H1 (cell line): ENCODE results near the gene FCHO1. TPM values are rescaled to one million over a fixed set of nuclear protein-coding genes. Genes with fewer than 3 reads are reported as not detected.
"Not testable (repeated sequence)": the region's sequence is repeated elsewhere in the genome, so short reads cannot be mapped to it uniquely, and the experiment has no call there.

ENCODE experiments used
- CTCF ChIA-PET: fragments of 300-600 bp; sonication (Branson Sonifier 250); formaldehyde crosslinking; loops from one replicate; lab custom pipeline; 2021; ENCODE audit not compliant: partially characterized antibody; lab: Charles Lee
- POLR2A ChIA-PET: fragments of 300-600 bp; sonication (Branson Sonifier 250); formaldehyde crosslinking; loops from one replicate; lab custom pipeline; 2021; ENCODE audit warnings: inconsistent platforms; ENCODE audit not compliant: partially characterized antibody; lab: Charles Lee
- DNase-seq, 2 experiments: peaks; one replicate each; pipeline versions ENCODE4 v3.0.0 to v3.0.0-alpha.2; 2010 to 2022; ENCODE audit warnings: low spot score in 2 of 2, low read depth in 1 of 2, mixed read lengths in 1 of 2
- FAIRE-seq: peaks from 2 replicates; lab custom pipeline; 2011; peaks lifted over from hg19 to GRCh38; lab: Jason Lieb, UNC
- H2AFZ ChIP-seq: 2 replicates; pipeline ENCODE4 v1.8.1; 2012; ENCODE audit warnings: low read length, inconsistent platforms
- H2AK5ac ChIP-seq: 2 replicates; pipeline ENCODE4 v1.6.1; 2013; ENCODE audit warnings: low read depth, low read length
- H2BK120ac ChIP-seq: replicated peaks from 2 replicates; pipeline ENCODE3; 2013; ENCODE audit warnings: low read depth, low read length, inconsistent platforms
- H2BK12ac ChIP-seq: 2 replicates; pipeline ENCODE4 v1.6.1; 2013; ENCODE audit warnings: low read depth, low read length
- H2BK15ac ChIP-seq: 2 replicates; pipeline ENCODE4 v1.6.1; 2013; ENCODE audit warnings: low read length
- H2BK20ac ChIP-seq: 2 replicates; pipeline ENCODE4 v1.6.1; 2013; ENCODE audit warnings: low read length
- H2BK5ac ChIP-seq: 2 replicates; pipeline ENCODE4 v1.6.1; 2013; ENCODE audit warnings: low read depth, low read length
- H3K14ac ChIP-seq: 2 replicates; pipeline ENCODE4 v1.6.1; 2013; ENCODE audit warnings: inconsistent platforms; ENCODE audit not compliant: insufficient read length
- H3K18ac ChIP-seq: 2 replicates; pipeline ENCODE4 v1.6.1; 2013; ENCODE audit warnings: low read length; ENCODE audit errors: extremely low read depth
- H3K23ac ChIP-seq: 2 replicates; pipeline ENCODE4 v1.6.1; 2013; ENCODE audit warnings: inconsistent platforms; ENCODE audit not compliant: insufficient read length
- H3K23me2 ChIP-seq: 2 replicates; pipeline ENCODE4 v1.6.1; 2013; ENCODE audit warnings: low read depth, low read length
- H3K27ac ChIP-seq: 2 replicates; pipeline ENCODE4 v1.6.1; 2011; ENCODE audit warnings: low read depth, low read length, inconsistent platforms
- H3K27me3 ChIP-seq, 4 experiments: replicated peaks in 1 of 4; 1 replicate in 1 of 4; 2 replicates in 3 of 4; pipeline versions ENCODE4 v1.6.1 to v1.8.1; 2011 to 2013; ENCODE audit warnings: low read length in 3 of 4, mild to moderate bottlenecking in 3 of 4, inconsistent platforms in 2 of 4, mixed read lengths in 2 of 4, moderate library complexity in 1 of 4; ENCODE audit not compliant: control insufficient read depth in 3 of 4, insufficient read depth in 3 of 4; ENCODE audit errors: extremely low read depth in 1 of 4
- H3K36me3 ChIP-seq, 4 experiments: 2 replicates each; pipeline versions ENCODE4 v1.6.1 to v1.8.1; 2011 to 2013; ENCODE audit warnings: mild to moderate bottlenecking in 4 of 4, low read length in 3 of 4, moderate library complexity in 2 of 4, control low read depth in 1 of 4, inconsistent platforms in 1 of 4; ENCODE audit not compliant: insufficient read depth in 4 of 4, control insufficient read depth in 2 of 4
- H3K4ac ChIP-seq: replicated peaks from 2 replicates; pipeline ENCODE3; 2013; ENCODE audit warnings: low read length, low read depth, mixed read lengths, inconsistent platforms; ENCODE audit not compliant: insufficient read length
- H3K4me1 ChIP-seq, 4 experiments: replicated peaks in 1 of 4; 1 replicate in 1 of 4; 2 replicates in 3 of 4; pipeline versions ENCODE4 v1.6.1 to v1.8.1; 2011 to 2013; ENCODE audit warnings: low read length in 3 of 4, inconsistent platforms in 2 of 4, mixed read lengths in 1 of 4; ENCODE audit not compliant: insufficient read depth in 4 of 4, control insufficient read depth in 3 of 4
- H3K4me2 ChIP-seq, 2 experiments: 2 replicates each; pipeline versions ENCODE4 v1.6.1 to v1.8.1; 2011 to 2013; ENCODE audit warnings: low read depth in 2 of 2, low read length in 2 of 2, control low read depth in 1 of 2, inconsistent platforms in 1 of 2, mild to moderate bottlenecking in 1 of 2; ENCODE audit not compliant: insufficient read depth in 1 of 2
- H3K4me3 ChIP-seq, 4 experiments: fragments of 200-600, 300-600 bp in 1 of 4; sonication (generic), shearing (Covaris generic), sonication (Bioruptor Twin) in 1 of 4; 2 replicates each; pipeline versions ENCODE4 v1.5.1 to v1.8.1; 2011 to 2016; ENCODE audit warnings: low read length in 4 of 4, low read depth in 3 of 4, control low read depth in 2 of 4, inconsistent platforms in 2 of 4, mild to moderate bottlenecking in 2 of 4, mixed read lengths in 1 of 4, moderate library complexity in 1 of 4; ENCODE audit not compliant: insufficient read depth in 2 of 4; ENCODE audit errors: extremely low read depth in 1 of 4
- H3K56ac ChIP-seq: replicated peaks from 2 replicates; pipeline ENCODE3; 2013; ENCODE audit warnings: low read depth, mild to moderate bottlenecking, mixed read lengths, low read length, inconsistent platforms; ENCODE audit not compliant: insufficient read length
- H3K79me1 ChIP-seq: 2 replicates; pipeline ENCODE4 v1.6.1; 2013; ENCODE audit warnings: low read depth, low read length, control low read depth
- H3K79me2 ChIP-seq, 2 experiments: 2 replicates each; pipeline versions ENCODE4 v1.6.1 to v1.8.1; 2012 to 2013; ENCODE audit warnings: low read length in 2 of 2, mild to moderate bottlenecking in 2 of 2, inconsistent platforms in 1 of 2; ENCODE audit not compliant: insufficient read depth in 2 of 2, control insufficient read depth in 1 of 2
- H3K9ac ChIP-seq, 4 experiments: replicated peaks in 1 of 4; 1 replicate in 1 of 4; 2 replicates in 3 of 4; pipeline versions ENCODE4 v1.6.1 to v1.8.1; 2011 to 2013; ENCODE audit warnings: low read depth in 3 of 4, low read length in 3 of 4, control low read depth in 2 of 4, mild to moderate bottlenecking in 2 of 4, moderate library complexity in 2 of 4, inconsistent platforms in 1 of 4; ENCODE audit errors: extremely low read depth in 1 of 4
- H3K9me3 ChIP-seq, 2 experiments: 2 replicates each; pipeline versions ENCODE4 v1.6.1 to v1.8.1; 2012 to 2013; ENCODE audit warnings: mild to moderate bottlenecking in 2 of 2, moderate library complexity in 2 of 2, control low read depth in 1 of 2, inconsistent platforms in 1 of 2, low read depth in 1 of 2, low read length in 1 of 2, mixed read lengths in 1 of 2; ENCODE audit not compliant: insufficient read depth in 2 of 2
- H4K20me1 ChIP-seq, 2 experiments: replicated peaks in 1 of 2; 2 replicates each; pipeline versions ENCODE3 to v1.8.1; 2011 to 2013; ENCODE audit warnings: inconsistent platforms in 2 of 2, low read length in 2 of 2, mild to moderate bottlenecking in 1 of 2; ENCODE audit not compliant: insufficient read depth in 2 of 2, control insufficient read depth in 1 of 2
- H4K5ac ChIP-seq: 2 replicates; pipeline ENCODE4 v1.6.1; 2013; ENCODE audit warnings: low read length, low read depth, mixed read lengths, inconsistent platforms; ENCODE audit not compliant: insufficient read length
- H4K8ac ChIP-seq: 2 replicates; pipeline ENCODE4 v1.8.0; 2013; ENCODE audit warnings: mild to moderate bottlenecking, moderate library complexity, low read length, inconsistent platforms; ENCODE audit not compliant: insufficient read depth; ENCODE audit errors: extremely low read depth
- H4K91ac ChIP-seq: replicated peaks from 2 replicates; pipeline ENCODE3; 2013; ENCODE audit warnings: low read length, mixed read lengths, inconsistent platforms; ENCODE audit not compliant: insufficient read length
- KDM1A ChIP-seq: fragments of 200-600, 300-600 bp; sonication (generic); IDR thresholded peaks from 2 replicates; pipeline ENCODE4 v1.7.1; 2016; ENCODE audit warnings: mild to moderate bottlenecking, low read length, borderline replicate concordance
- WGBS, 2 experiments: shearing (Covaris generic) in 1 of 2; methylation state at CpG; one replicate each; pipeline versions ENCODE4 v1.1.6 to v1.1.7; 2013 to 2015; ENCODE audit warnings: low lambda C conversion rate in 2 of 2, mixed read lengths in 2 of 2, inconsistent platforms in 1 of 2, low coverage in 1 of 2, missing lambda C conversion rate in 1 of 2; ENCODE audit not compliant: insufficient replicate concordance in 2 of 2, insufficient coverage in 1 of 2, insufficient read length in 1 of 2; ENCODE audit errors: extremely low coverage in 1 of 2, missing lambda C conversion rate in 1 of 2; 5-methylcytosine and 5-hydroxymethylcytosine counted together
- polyA plus RNA-seq, 7 experiments: library from polyadenylated mRNA; depleted of rRNA in 3 of 7; stranded (reverse) in 5 of 7; unstranded in 2 of 7; fragments of >200 nt in 5 of 7; fragments of 200-250 nt in 2 of 7; gene quantifications; 1 replicate in 5 of 7; 2 replicates in 1 of 7; 4 replicates in 1 of 7; pipeline versions ENCODE4 v1.2.1 to v1.2.3, GENCODE V29; 2011 to 2013; ENCODE audit warnings: missing spikeins in 2 of 7, mixed read lengths in 2 of 7
- total RNA-seq: library from RNA; stranded (reverse); fragmentation: NEBNext Ultra II Directional; extraction: Animal tissue kit (Norgen Biotek cat#: 25700); gene quantifications from 2 replicates; pipeline ENCODE4 v1.2.1, GENCODE V29; 2021

The FCHO1 gene
- total and polyA plus RNA-seq, 2 of the 8 experiments (the other 6 are each of a cell fraction or from before 2014, with no cell fraction given), result 13.0 to 25.9 TPM

- H2AK5ac ChIP-seq, H3K56ac ChIP-seq, H3K23me2 ChIP-seq, H4K8ac ChIP-seq, H3K27me3 ChIP-seq, H4K5ac ChIP-seq, H2AFZ ChIP-seq, H2BK120ac ChIP-seq, FAIRE-seq, H2BK15ac ChIP-seq, H3K4me3 ChIP-seq, DNase-seq, H3K4ac ChIP-seq, H2BK5ac ChIP-seq, H3K9ac ChIP-seq, H2BK20ac ChIP-seq, H3K23ac ChIP-seq: not testable (repeated sequence)
- 62% methylated on average over 7 of the region's 10 CpGs; no CpG with 5 or more reads in 1 of the 2 experiments for WGBS, 2 experiments
- TF ChIP-seq KDM1A, result peak; percentile 82; the same call in 1 of the 2 replicates
- TF ChIP-seq, all 59 proteins: peak for 1; not testable (repeated sequence) for 58
- H3K36me3 ChIP-seq, H3K18ac ChIP-seq, H3K4me1 ChIP-seq, H3K14ac ChIP-seq, H2BK12ac ChIP-seq, H3K27ac ChIP-seq, H4K91ac ChIP-seq, H4K20me1 ChIP-seq, H3K79me2 ChIP-seq, H3K79me1 ChIP-seq, H3K9me3 ChIP-seq: not testable (repeated sequence)
- POLR2A ChIA-PET, result interaction anchor here (0.7 to 1.3 kb wide), 3 partner anchors 16 to 128 kb away, joined by 3 to 4 read pairs (median 3); no protein-coding TSS in a partner anchor
- H3K4me2 ChIP-seq, result peak overlapping the region; percentile 17 to 98; a peak in 2 of 4 replicates
- CTCF ChIA-PET, result interaction anchor here (0.7 to 4.4 kb wide), 3 partner anchors 12 to 477 kb away, joined by 4 to 38 read pairs (median 5); a partner anchor contains a TSS
Measured at GRCh38 chr19:17777840-17778239, 26.6 kb downstream of the FCHO1 start.
